ENCODE measurements around the gene ITPKA.

The ITPKA gene

DNA sequence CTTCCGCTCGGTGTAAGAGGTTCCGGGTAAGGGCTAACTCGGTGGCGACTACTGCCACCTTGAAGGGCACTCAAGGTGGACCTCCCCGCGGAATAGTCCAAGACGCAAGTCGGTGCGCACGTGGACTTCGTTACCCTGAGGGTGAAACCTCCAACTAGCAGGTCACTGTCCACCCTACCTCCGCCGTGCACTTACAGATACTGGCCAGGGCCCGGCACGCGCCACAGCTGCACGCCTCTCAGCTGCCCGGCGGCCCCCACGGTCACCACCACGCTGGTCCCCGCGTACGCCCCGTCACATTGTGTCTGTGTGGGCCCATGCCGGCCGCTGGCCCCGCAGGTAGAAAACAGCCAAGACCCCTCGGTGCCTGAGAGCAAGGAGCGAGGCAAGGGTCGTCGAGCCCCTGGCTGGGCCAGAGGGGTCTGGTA, 18.9 kb downstream of the ITPKA start:
- DNase-seq: no peak
- Mint-ChIP-seq H3K4me3 (peak overlapping the region; percentile 58), H3K27me3 (peaks cover 41% of the 10 kb centered on the region), H3K4me1 (ENCODE audit: low read depth) (peaks cover 25% of the 10 kb centered on the region), H3K9me3 (no peaks in the 10 kb centered on the region), H3K36me3 (ENCODE audit: low read depth) (peaks cover 20% of the 10 kb centered on the region), H3K27ac (no peak overlapping the region)

DNA sequence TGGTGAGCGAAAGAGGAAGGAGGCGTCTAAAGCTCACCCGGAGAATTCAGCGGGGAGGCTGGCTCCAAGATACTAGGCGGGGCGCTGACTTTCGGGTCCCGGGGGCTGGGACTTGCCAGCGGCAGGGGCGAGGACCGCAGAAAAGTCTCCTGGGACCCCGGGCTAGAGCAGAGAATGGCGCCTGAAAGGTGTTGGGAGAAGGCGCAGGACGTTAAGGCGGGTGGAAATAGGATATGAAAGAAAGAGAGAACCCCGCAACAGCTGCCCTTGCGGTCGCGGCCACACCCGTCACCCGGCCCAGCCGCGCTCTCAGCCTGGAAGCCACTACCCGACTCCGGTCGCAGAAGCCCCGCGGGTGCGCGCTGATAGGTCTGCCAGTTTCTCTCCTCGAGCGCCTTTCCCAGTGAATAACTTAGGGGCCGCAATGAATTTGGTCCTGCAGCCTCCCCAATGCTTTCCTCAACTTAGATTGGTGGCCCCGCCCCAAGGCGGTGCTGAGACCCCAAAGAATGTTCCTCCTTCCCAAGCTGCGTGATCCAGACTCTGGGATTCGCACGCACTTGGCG, 19.3 kb downstream of the ITPKA start:
- H3K4me1 Mint-ChIP-seq (ENCODE audit: low read depth): peaks cover 25% of the 10 kb centered on the region

DNA sequence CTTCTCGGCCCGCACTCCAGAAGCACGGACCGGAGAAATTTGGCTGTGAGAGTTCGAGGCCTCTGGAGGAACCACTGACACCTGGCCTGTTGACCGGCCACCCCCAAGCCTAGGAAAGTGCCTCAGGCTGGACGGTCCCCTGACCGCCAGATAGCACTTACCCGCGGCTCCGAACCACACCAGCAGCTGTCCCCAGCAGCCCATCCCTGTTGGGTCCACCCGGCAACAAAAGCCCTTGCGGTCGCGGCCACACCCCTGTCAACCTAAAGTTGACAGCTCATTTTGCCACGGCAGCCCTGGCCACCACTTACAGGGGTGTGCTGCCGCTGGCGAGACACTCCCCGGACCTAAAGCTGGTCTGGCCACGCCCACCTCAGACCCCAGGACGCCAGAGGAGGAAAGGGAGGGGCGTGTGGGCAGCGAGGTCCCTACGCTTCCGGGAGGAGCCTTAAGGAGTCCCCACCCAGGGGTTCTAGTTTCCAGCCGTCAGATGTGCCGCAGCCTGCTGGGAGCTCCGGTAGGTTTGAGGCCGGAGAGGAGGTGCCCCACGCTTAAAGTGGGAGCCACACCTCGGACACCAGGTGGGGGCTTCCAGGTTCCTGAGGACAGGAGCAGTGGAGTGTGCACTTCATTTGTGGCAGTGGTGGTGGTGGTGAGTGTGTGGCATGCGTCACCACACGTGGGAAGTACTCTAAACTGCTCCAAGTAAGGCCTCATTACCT, 20.0 kb downstream of the ITPKA start, which contains the start of gene LTK:
TSS of gene LTK (minus strand) at position 322 of the 722 bp plus-strand sequence. CDS start at position 204, 118 bp downstream.
- Mint-ChIP-seq H3K4me3 (peak within 1 kb of the TSS; percentile 58), H3K36me3 (ENCODE audit: low read depth) (peaks cover 26% of the 10 kb centered on the region), H3K4me1 (ENCODE audit: low read depth) (peaks cover 25% of the 10 kb centered on the region), H3K27ac (no peak within 1 kb of the TSS), H3K27me3 (peaks cover 35% of the 10 kb centered on the region), H3K9me3 (no peaks in the 10 kb centered on the region)
- peak; percentile 52 for DNase-seq

More for the DNA sequence above, 19.3 kb downstream of the ITPKA start:
- peaks cover 37% of the 10 kb centered on the region for H3K27me3 Mint-ChIP-seq
- H3K36me3 Mint-ChIP-seq (ENCODE audit: low read depth): peaks cover 25% of the 10 kb centered on the region
- no peaks in the 10 kb centered on the region for H3K9me3 Mint-ChIP-seq
- DNase-seq: peak; percentile 52
- peak overlapping the region; percentile 58 for H3K4me3 Mint-ChIP-seq
- no peak overlapping the region for H3K27ac Mint-ChIP-seq

DNA sequence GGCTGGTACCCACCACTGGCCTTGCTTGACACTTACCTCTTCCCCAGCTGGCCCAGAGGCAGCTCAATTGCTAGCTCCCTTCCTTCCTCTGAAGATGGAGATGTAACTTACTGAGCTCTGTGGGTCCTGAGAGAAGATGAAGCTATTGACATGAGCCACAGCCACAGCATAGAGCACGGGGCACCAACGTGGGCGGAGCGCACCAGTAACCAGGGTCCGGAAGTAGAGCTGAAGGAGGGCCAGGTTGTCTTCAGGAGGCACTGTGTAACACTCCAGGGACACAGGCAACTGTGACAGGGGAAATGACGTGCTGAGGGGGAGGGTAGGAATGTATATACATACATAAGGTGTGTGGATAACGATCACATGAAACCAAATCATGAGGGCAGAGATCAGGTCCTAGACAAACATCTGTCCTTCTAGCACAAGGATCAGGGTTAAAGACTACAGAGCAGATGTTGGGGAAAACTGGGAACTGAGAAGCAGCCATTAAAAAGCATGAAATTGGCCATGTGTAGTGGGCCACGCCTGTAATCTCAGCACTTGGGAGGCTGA, 24.3 kb downstream of the ITPKA start:
- Mint-ChIP-seq H3K9me3 (no peaks in the 10 kb centered on the region), H3K27me3 (peaks cover 13% of the 10 kb centered on the region), H3K4me1 (ENCODE audit: low read depth) (peaks cover 16% of the 10 kb centered on the region), H3K27ac (no peak overlapping the region), H3K36me3 (ENCODE audit: low read depth) (peaks cover 51% of the 10 kb centered on the region), H3K4me3 (no peak overlapping the region)
- DNase-seq: no peak

DNA sequence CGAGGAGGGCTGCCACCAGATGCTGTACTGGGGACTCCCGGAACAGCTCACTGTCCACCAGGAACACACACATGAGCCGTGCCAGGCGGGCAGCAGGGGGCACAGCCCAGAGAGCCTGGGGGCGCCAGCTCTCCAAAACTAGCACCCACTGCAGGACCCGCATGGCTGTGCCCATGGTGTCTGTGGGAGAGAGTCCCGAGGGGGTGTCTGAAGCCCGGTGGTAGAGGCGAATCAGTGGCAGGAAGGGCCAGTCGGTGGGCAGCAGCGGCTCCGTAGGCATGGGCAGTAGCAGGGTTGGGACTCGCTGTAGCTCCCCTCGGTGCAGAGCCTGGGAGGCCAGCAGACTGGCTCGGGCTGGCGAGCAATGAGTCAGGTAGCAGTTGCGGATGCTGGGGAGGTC, 27.0 kb downstream of the ITPKA start:
- peaks cover 68% of the 10 kb centered on the region for H3K36me3 Mint-ChIP-seq (ENCODE audit: low read depth)
- no peak overlapping the region for H3K27ac Mint-ChIP-seq
- no peaks in the 10 kb centered on the region for H3K27me3 Mint-ChIP-seq
- no peak overlapping the region for H3K4me3 Mint-ChIP-seq
- H3K9me3 Mint-ChIP-seq: no peaks in the 10 kb centered on the region
- no peaks in the 10 kb centered on the region for H3K4me1 Mint-ChIP-seq (ENCODE audit: low read depth)
- DNase-seq: no peak

DNA sequence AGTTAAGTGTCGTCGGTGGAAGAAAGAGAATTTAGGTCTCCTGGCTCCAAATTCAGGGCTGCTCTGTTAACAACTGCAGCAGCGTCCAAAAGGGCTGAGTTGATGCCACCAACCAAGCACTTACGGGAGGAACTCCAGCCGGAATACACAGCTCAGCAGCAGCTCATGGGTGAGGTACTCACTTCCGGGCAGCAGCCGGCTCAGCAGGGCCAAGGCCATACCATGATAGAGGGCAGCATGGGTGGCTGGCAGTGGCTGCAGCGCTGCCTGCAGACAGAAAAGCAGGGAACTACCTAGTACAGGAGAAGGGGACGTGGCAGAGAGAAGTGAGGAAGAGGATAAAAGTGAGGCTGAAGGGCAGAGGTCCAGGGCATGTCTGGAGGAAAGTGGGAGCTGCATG, 27.9 kb downstream of the ITPKA start:
- no peak for DNase-seq
- Mint-ChIP-seq H3K4me1 (ENCODE audit: low read depth) (no peaks in the 10 kb centered on the region), H3K9me3 (no peaks in the 10 kb centered on the region), H3K36me3 (ENCODE audit: low read depth) (peaks cover 71% of the 10 kb centered on the region), H3K27me3 (no peaks in the 10 kb centered on the region), H3K27ac (peak overlapping the region; percentile 42), H3K4me3 (no peak overlapping the region)

DNA sequence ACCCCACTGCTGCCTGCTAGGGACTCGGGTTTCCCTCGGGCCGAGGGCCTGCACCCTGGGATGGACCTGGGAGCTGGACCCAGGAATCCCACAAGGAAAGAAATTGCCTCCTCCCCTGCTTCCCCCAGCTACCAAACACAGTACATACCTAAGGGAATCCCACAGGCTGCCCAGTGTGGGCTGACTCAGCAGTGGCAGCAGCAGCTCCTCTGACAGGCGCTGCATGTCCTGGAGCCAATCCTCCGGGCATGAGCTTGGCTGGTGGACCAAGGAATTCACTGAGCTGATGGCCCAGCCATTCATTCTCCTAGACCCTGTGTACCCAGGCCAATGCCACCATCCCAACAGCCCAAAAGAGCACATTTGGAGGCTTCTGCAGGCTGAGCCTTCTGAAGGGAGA, 29.4 kb downstream of the ITPKA start:
- Mint-ChIP-seq H3K27ac (no peak overlapping the region), H3K36me3 (ENCODE audit: low read depth) (peaks cover 71% of the 10 kb centered on the region), H3K9me3 (no peaks in the 10 kb centered on the region), H3K4me1 (ENCODE audit: low read depth) (no peaks in the 10 kb centered on the region), H3K4me3 (no peak overlapping the region), H3K27me3 (no peaks in the 10 kb centered on the region)
- DNase-seq: no peak

DNA sequence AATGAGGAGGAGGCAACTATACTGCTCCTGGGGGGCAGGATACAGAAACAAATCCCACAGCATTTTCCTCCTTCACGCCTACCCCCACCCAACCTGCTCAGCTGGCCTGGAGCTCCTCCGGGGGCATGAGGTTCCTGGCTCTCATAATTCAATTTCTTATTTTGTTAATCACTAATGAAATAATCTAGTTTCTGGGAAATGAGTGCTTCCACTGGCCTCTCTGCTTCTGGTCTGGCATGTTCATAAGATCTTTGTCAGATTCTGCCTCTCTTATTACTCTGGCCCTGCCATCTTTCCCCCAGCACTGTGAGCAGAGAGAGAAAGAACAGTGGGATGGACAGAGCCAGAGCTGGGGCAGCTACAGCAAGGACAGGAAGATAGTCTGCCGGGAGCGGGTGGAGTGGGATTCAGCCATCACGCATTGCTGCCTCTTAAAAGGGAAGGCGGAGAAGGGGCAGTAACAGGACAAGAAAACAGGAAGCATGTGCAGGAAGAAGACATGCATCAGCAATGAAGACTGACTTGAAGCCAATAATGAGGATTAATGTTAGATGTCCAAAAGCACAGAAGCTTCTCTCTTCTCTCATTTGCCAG, 36.8 kb downstream of the ITPKA start:
- Mint-ChIP-seq H3K9me3 (no peaks in the 10 kb centered on the region), H3K27me3 (no peaks in the 10 kb centered on the region), H3K36me3 (ENCODE audit: low read depth) (peaks cover 96% of the 10 kb centered on the region), H3K4me3 (no peak overlapping the region), H3K27ac (no peak overlapping the region), H3K4me1 (ENCODE audit: low read depth) (no peaks in the 10 kb centered on the region)
- DNase-seq: no peak

DNA sequence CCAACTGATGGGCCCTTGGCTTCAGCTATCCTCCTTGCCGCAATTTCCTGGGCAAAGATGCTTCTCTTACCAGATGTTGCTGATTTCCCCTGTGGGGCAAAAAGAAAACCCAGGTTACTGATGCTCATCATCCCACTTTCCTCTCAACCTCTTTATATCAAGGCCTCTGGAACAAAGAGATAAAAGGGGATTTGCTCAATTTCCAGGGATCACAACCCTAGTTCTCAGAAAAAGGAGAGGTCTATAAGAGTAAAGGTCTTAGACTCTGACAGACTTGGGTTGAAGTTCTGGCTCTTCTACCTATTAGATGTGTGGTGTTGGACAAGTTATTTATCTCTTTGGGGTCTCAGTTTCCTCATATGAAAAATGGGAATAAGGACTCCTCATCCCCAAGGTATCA, 41.9 kb downstream of the ITPKA start:
- Mint-ChIP-seq H3K4me1 (ENCODE audit: low read depth) (peaks cover 5% of the 10 kb centered on the region), H3K9me3 (no peaks in the 10 kb centered on the region), H3K27ac (no peak overlapping the region), H3K4me3 (no peak overlapping the region), H3K27me3 (no peaks in the 10 kb centered on the region), H3K36me3 (ENCODE audit: low read depth) (peaks cover 73% of the 10 kb centered on the region)
- no peak for DNase-seq

DNA sequence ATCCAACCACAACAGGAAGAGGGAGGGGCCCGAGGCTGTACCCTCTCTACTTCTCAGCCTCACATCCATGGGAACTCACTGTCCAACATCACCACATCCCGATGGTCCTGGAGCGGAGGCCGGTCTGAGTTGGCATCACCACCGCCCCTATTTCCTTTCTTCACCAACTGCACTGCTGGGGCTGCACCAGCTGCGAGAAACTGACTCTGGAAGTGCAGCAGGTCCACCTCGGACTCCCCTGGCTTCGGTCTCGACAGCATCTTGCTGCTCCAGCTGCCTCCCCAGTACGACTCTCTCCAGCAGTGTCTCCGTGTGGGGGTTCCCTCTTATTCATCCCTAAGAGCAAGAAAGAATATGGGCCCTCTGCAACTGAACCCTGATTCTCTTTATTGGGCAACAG, 43.2 kb downstream of the ITPKA start:
- H3K4me3 Mint-ChIP-seq: no peak overlapping the region
- peaks cover 72% of the 10 kb centered on the region for H3K36me3 Mint-ChIP-seq (ENCODE audit: low read depth)
- DNase-seq: no peak
- H3K27ac Mint-ChIP-seq: no peak overlapping the region
- H3K4me1 Mint-ChIP-seq (ENCODE audit: low read depth): peaks cover 9% of the 10 kb centered on the region
- H3K9me3 Mint-ChIP-seq: no peaks in the 10 kb centered on the region
- no peaks in the 10 kb centered on the region for H3K27me3 Mint-ChIP-seq

DNA sequence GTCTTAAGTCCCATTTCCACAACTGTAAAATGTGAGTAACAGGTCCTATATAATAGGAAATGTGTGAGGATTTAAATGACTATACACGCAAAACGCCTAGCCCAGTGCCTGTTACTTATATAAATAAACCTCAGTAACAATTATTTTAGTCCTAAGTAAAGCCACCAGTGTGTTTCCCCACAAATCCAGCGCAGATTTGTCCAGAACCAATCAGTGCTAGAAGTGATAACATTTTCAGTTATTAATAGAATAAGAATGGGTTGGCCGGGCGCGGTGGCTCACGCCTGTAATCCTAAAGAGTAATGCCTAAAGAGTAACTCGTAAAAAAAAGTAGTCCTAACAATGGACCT, 49.8 kb downstream of the ITPKA start:
- H3K4me1 Mint-ChIP-seq (ENCODE audit: low read depth): peaks cover 24% of the 10 kb centered on the region
- no peaks in the 10 kb centered on the region for H3K27me3 Mint-ChIP-seq
- peaks cover 25% of the 10 kb centered on the region for H3K36me3 Mint-ChIP-seq (ENCODE audit: low read depth)

DNA sequence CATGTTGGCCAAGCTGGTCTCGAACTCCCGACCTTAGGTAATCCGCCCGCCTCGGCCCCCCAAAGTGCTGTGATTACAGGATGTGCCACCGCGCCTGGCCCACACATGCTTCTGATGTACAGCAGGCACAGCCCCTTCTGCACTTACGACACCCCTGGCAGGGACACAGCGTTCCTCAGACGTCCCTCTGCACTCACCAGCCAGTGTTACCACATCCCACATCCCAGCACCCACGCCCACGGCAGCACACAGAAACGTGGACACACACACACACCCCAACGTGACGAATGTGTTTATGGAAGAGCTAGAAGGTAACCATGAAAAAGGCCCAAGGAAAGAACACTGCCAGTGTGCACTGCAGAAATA, 51.0 kb downstream of the ITPKA start:
- peaks cover 21% of the 10 kb centered on the region for H3K4me1 Mint-ChIP-seq (ENCODE audit: low read depth)

More for the DNA sequence above, 49.8 kb downstream of the ITPKA start:
- no peak for DNase-seq
- Mint-ChIP-seq H3K27ac (peak overlapping the region; percentile 95), H3K9me3 (no peaks in the 10 kb centered on the region), H3K4me3 (peak overlapping the region; percentile 99)

DNA sequence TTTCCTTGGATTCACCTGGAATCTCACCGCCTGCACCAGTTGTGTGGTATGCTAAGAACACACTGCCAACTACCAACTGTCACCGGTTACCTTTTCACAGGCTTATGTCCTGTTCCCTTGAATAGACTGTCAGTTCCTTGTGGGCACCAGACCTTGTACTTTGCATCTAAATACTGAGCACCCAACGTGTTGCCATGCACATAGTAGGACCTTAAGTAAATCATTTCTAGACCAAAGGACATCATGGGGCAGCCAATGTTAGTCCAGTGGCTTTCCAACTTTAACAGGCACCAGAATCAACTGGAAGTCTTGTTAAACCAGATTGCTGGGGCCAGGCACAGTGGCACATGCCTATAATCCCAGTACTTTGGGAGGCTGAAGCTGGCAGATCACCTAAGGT, 51.5 kb downstream of the ITPKA start:
- Mint-ChIP-seq H3K27me3 (no peaks in the 10 kb centered on the region), H3K4me1 (ENCODE audit: low read depth) (peaks cover 21% of the 10 kb centered on the region)

More for the DNA sequence above, 51.0 kb downstream of the ITPKA start:
- no peak for DNase-seq
- Mint-ChIP-seq H3K27ac (peak overlapping the region; percentile 95), H3K36me3 (ENCODE audit: low read depth) (peaks cover 22% of the 10 kb centered on the region), H3K4me3 (peak overlapping the region; percentile 99), H3K27me3 (no peaks in the 10 kb centered on the region), H3K9me3 (no peaks in the 10 kb centered on the region)

DNA sequence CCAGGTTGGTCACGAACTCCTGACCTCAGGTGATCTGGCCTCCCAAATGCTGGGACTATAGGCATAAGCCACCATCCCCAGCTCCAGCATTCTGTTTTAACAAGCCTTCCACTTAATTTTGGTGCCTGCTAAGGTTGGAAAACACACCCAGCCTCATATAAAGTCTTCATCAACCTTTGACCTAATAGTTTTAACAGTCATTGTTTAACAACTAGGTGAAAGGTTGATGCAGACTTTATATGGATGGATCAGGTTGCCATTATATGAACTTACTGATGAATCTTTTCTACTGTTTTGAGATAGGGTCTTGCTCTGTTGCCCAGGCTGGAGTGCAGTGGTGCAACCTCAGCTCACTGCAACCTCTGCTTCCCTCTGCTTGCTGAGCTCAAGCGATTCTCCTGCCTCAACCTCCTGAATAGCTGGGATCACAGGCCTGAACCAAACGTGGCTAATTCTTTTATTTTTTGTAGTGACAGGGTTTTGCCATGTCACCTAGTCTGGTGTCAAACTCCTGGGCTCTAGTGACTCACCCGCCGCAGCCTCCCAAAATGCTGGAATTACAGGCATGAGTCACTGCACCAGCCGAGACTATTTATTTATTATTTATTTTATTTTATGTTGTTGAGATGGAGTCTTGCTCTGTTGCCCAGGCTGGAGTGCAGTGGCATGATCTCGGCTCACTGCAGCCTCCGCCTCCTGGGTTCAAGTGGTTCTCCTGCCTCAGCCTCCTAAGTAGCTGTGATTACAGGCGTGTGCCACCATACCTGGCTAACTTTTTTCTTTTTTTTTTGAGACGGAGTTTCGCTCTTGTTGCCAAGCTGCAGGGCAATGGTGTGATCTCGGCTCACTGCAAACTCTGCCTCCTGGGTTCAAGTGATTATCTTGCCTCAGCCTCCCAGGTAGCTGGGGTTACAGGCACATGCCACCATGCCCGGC, 53.4 kb downstream of the ITPKA start:
- H3K27ac Mint-ChIP-seq: no peak overlapping the region
- no peak for DNase-seq
- H3K27me3 Mint-ChIP-seq: no peaks in the 10 kb centered on the region
- H3K36me3 Mint-ChIP-seq (ENCODE audit: low read depth): peaks cover 7% of the 10 kb centered on the region
- H3K4me3 Mint-ChIP-seq: no peak overlapping the region
- H3K4me1 Mint-ChIP-seq (ENCODE audit: low read depth): peaks cover 15% of the 10 kb centered on the region
- no peaks in the 10 kb centered on the region for H3K9me3 Mint-ChIP-seq

More for the DNA sequence above, 51.5 kb downstream of the ITPKA start:
- DNase-seq: no peak
- Mint-ChIP-seq H3K9me3 (no peaks in the 10 kb centered on the region), H3K36me3 (ENCODE audit: low read depth) (peaks cover 22% of the 10 kb centered on the region), H3K4me3 (peak overlapping the region; percentile 99), H3K27ac (peak overlapping the region; percentile 95)
